GM18873 (cell line): ENCODE results near the gene FOXB2.
"Not testable (repeated sequence)": the region's sequence is repeated elsewhere in the genome, so short reads cannot be mapped to it uniquely, and the experiment has no call there.

ENCODE experiments used
- ATAC-seq: cut with Tn5 transposase; IDR thresholded peaks from one replicate; pipeline ENCODE4 v1.9.1; 2021; ENCODE audit warnings: mild to moderate bottlenecking, moderate library complexity, moderate number of reproducible peaks; ENCODE audit not compliant: unreplicated experiment, low FRiP score

Gene FOXB2

DNA sequence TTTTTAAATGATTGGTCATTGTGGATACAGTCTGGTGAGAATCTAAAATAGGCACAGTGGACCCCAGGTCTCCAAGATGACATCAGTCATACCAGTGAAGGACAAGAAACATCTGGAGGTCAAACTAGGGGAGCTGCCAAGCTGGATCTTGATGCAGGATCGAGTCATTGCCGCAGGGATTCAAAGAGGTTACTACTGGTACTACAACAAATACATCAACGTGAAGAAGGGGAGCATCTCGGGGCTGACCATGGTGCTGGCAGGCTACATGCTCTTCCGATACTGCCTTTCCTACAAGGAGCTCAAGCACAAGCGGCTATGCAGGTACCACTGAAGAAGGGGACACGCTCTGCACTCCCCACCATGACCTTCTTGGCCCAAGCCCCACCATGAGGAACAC is 20.9 kb downstream of the FOXB2 start:
- ATAC-seq: no peak

DNA sequence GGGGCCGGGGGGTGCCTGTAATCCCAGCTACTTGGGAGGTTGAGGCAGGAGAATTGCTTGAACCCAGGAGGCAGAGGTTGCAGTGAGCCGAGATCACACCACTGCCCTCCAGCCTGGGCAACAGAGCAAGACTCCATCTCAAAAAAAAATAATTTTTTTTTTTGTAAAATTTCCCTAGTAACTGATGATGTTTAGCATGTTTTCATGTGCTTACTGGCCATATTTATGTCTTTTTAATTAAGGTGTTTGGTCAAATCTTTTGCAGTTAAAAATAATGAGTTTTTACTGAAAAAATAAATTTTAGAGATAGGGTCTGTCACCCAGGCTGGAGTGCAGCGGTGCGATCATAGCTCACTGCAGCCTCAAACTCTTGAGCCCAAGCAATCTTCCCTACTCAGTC is 24.3 kb downstream of the FOXB2 start:
- not testable (repeated sequence) for ATAC-seq

DNA sequence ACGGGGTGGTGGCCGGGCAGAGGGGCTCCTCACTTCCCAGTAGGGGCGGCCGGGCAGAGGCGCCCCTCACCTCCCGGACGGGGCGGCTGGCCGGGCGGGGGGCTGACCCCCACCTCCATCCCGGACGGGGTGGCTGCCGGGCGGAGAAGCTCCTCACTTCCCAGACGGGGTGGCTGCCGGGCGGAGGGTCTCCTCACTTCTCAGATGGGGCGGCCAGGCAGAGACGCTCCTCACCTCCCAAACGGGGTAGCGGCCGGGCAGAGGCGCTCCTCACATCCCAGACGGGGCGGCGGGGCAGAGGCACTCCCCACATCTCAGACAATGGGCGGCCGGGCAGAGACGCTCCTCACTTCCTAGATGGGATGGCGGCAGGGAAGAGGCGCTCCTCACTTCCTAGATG is 41.2 kb downstream of the FOXB2 start:
- not testable (repeated sequence) for ATAC-seq

DNA sequence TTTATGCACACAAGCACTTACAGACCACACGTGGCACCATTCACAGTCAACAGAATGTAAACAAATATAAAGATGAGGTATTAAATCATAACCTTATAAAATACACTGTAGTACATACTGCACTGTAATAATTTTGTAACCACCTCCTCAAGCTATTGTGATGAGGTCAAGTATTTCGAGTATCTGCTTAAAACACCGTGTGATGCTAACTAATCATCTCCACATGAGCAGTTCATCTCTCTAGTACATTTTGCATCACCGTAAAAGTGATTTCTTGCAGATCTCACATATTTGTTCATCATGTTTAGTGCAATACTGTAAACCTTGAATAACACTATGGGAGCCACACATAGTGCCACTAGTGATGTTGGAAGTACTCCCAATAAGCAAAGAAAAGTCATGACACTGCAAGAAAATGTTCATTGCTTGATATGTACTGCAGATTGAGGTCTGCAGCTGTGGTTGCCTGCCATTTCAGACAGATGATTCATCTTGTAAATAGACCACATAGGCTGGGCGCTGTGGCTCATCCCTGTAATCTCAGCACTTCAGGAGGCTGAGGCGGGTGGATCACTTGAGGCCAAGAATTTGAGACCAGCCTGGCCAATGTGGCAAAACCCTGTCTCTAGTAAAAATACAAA is 44.3 kb downstream of the FOXB2 start:
- no peak for ATAC-seq

DNA sequence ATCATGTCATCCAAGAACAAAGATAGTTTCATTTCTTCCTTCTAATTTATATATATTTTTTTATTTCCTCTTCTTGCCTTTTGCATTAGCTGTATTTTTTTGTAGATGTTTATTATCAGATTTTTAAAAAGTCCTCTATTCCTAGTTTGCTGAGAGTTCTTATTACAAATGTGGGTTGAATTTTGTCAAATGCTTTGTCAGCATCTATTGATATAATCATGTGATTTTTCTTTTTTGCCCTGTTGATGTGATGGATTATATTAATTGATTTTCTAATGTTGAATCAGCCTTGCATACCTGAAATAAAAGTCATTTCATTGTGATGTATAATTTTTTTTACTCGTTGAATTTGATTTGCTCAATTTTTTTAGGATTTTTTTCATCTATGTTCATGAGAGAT is 46.9 kb downstream of the FOXB2 start:
- ATAC-seq: no peak
